ENCODE data around the gene MELTF. TPM values are rescaled to one million over a fixed set of nuclear protein-coding genes. Genes with fewer than 3 reads are reported as not detected.

The MELTF gene
- total and polyA plus RNA-seq, 2 donors (not counting 1 experiment from before 2014, with no cell fraction given), result 0.13 to 2.9 TPM

- POLR2A ChIA-PET, result no interaction called here
- DNase-seq, result no peak
Measured at GRCh38 chr3:197017003-197017402, 12.6 kb downstream of the MELTF start.

More at GRCh38 chr3:197017003-197017402, 12.6 kb downstream of the MELTF start:
- Mint-ChIP-seq H3K4me3 (no peak overlapping the region), H3K4me1 (peaks cover under 1% of the 10 kb centered on the region), H3K27me3 (peaks cover 3% of the 10 kb centered on the region), H3K9me3 (ENCODE audit: insufficient read depth) (no peaks in the 10 kb centered on the region), H3K27ac (no peak overlapping the region)
- no peak overlapping the region for H3K4me2 ChIP-seq (replicated peaks; ENCODE audit: low read depth, low read length, poor library complexity, severe bottlenecking)
- no peak overlapping the region for H3K4me3 ChIP-seq (ENCODE audit: control extremely low read depth in 1 of 5, extremely low read depth in 1 of 5, insufficient read depth in 1 of 5, low read depth in 2 of 5, low read length in 4 of 5)
- H3K79me2 ChIP-seq (ENCODE audit: control insufficient read depth, insufficient read depth, low read length), result no peaks in the 10 kb centered on the region
- H3K36me3 ChIP-seq (replicated peaks in 1 of 2; ENCODE audit: control extremely low read depth in 1 of 2, control insufficient read depth in 1 of 2, extremely low read depth in 1 of 2, insufficient read depth in 2 of 2, low read length in 1 of 2), result no peaks in the 10 kb centered on the region
- H4K20me1 ChIP-seq (ENCODE audit: control insufficient read depth, insufficient read depth, low read length, poor library complexity, severe bottlenecking), result no peaks in the 10 kb centered on the region
- no peak overlapping the region for H2AFZ ChIP-seq (ENCODE audit: insufficient read depth, low read depth, low read length, poor library complexity, severe bottlenecking)
- TF ChIP-seq CTCF (IDR thresholded peaks at IDR 0.05), result no peak
- no peak for TF ChIP-seq EZH2 (IDR thresholded peaks at IDR 0.05; ENCODE audit: borderline replicate concordance, insufficient read depth, low read depth, low read length, poor library complexity, severe bottlenecking)
- H3K4me1 ChIP-seq (ENCODE audit: control insufficient read depth in 2 of 2, insufficient read depth in 2 of 2, low read length in 2 of 2), result no peaks in the 10 kb centered on the region
- CTCF ChIA-PET, result interaction anchor here (1.6 kb wide), 1 partner anchor 12 kb away, joined by 4 read pairs; no protein-coding TSS in a partner anchor
- H3K27ac ChIP-seq (ENCODE audit: low read length in 2 of 2), result no peak overlapping the region
- 98% methylated on average over 16 of the region's 18 CpGs for WGBS (ENCODE audit: insufficient coverage)
- intact Hi-C loops (cut with micrococcal nuclease), result no loop called here
- H3K27me3 ChIP-seq (replicated peaks in 1 of 4; ENCODE audit: control extremely low read depth in 1 of 4, control insufficient read depth in 3 of 4, insufficient read depth in 4 of 4, low read length in 3 of 4), result peaks cover 0 to 3% (median 1%) of the 10 kb centered on the region in 4 experiments
- H3K9me3 ChIP-seq (ENCODE audit: control extremely low read depth in 1 of 3, control insufficient read depth in 2 of 3, insufficient read depth in 1 of 3, low read length in 2 of 3), result peaks cover 0 to 3% (median 0%) of the 10 kb centered on the region in 3 donors
- no peak overlapping the region for H3K9ac ChIP-seq (ENCODE audit: low read length)
- ATAC-seq (ENCODE audit: low read depth), result no peak
